GM12878 (cell line): Measurements from ENCODE around the gene GNA14.

Experiments
- CREB1 ChIP-seq: IDR thresholded peaks from 2 replicates; pipeline ENCODE4 v1.6.1; 2012; ENCODE audit warnings: low read depth, mild to moderate bottlenecking, inconsistent platforms
- NR2C2 ChIP-seq: IDR thresholded peaks from 2 replicates; pipeline ENCODE4 v1.6.1; 2011; ENCODE audit warnings: borderline replicate concordance, low read depth; ENCODE audit not compliant: control insufficient read depth, insufficient read length

DNA sequence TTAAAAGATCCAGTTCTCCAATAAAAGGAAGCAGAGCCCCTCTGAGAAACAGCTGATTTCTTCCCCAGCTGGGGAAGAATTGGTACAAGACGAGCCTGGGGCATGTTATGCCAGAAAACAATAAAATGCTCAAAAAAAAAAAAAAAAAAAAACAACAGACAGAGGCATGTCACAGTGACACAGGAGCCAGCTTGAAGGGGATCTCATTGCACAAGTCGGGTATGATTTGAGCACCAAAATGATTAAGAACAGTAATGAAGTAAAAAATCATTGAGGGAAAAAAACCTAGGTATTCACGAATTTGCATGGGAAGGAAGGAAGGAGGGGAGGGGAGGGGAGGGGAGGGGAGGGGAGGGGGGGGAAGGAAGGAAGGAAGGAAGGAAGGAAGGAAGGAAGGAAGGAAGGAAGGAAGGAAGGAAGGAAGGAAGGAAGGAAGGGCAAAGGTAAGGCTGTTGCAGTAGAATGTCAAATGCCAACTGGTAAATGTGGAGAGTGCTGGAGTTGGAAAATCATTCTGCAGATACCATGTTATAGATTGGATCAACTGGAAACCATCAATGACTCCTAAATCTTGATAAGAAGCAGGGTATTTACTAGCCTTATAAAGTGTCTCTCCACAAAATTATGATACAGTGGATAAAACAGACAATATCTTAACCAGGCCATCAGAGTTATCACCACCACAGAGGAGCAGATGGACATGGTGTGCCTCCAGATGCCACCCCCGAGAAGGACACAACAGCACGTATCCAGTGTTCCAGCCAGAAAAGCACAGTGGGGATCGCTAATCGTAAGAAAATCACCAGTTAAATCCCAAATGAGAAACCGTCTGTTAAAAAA lies 7.2 kb downstream of the GNA14 start:
- no peak for TF ChIP-seq NR2C2
- TF ChIP-seq CREB1, result no peak
